BJ (cell line): ENCODE results near the gene HOXC10. TPM values are rescaled to one million over a fixed set of nuclear protein-coding genes. Genes with fewer than 3 reads are reported as not detected.
A peak's percentile ranks its signal among the peaks of the same experiment; 100 is the strongest.

Experiments used
- CTCF ChIA-PET: fragments of 350-600 bp; formaldehyde crosslinking; extraction: SDS; loops from one replicate; lab custom pipeline; 2021; ENCODE audit warnings: antibody characterized with exemption, inconsistent platforms; lab: Yijun Ruan, JAX
- POLR2A ChIA-PET: fragments of 300-600 bp; sonication (Branson Sonifier 250); formaldehyde crosslinking; extraction: SDS; loops from one replicate; lab custom pipeline; 2021; ENCODE audit warnings: antibody characterized with exemption; lab: Charles Lee
- DNase-seq: peaks from one replicate; pipeline ENCODE4 v3.0.0-alpha.2; 2011; ENCODE audit warnings: low read depth
- H3K27me3 ChIP-seq: 2 replicates; pipeline ENCODE4 v1.6.0; 2011; ENCODE audit warnings: low read length; ENCODE audit not compliant: control insufficient read depth, insufficient read depth
- H3K36me3 ChIP-seq: 2 replicates; pipeline ENCODE4 v1.5.1; 2011; ENCODE audit warnings: low read length; ENCODE audit not compliant: control insufficient read depth, insufficient read depth
- H3K4me3 ChIP-seq: 2 replicates; pipeline ENCODE4 v1.5.1; 2011; ENCODE audit warnings: low read depth, mild to moderate bottlenecking, control low read depth, low read length
- polyA plus RNA-seq: library from polyadenylated mRNA; depleted of rRNA; stranded (reverse); fragments of >200 nt; gene quantifications from 2 replicates; pipeline ENCODE4 v1.2.3, GENCODE V29; 2011
- TF ChIP-seq, protein P1 (sequence below): IDR thresholded peaks from 2 replicates; pipeline ENCODE4 v1.5.1; 2011; ENCODE audit warnings: low read depth, mild to moderate bottlenecking, control low read depth, inconsistent platforms, low read length, moderate library complexity; ENCODE audit not compliant: insufficient read depth

Gene HOXC10
- polyA plus RNA-seq, 1 experiment = 13.9 TPM

GRCh38 chr12:53961025-53961761, 23.8 kb upstream of the HOXC10 start:
- no peak for DNase-seq
- TF ChIP-seq, protein P1, sequence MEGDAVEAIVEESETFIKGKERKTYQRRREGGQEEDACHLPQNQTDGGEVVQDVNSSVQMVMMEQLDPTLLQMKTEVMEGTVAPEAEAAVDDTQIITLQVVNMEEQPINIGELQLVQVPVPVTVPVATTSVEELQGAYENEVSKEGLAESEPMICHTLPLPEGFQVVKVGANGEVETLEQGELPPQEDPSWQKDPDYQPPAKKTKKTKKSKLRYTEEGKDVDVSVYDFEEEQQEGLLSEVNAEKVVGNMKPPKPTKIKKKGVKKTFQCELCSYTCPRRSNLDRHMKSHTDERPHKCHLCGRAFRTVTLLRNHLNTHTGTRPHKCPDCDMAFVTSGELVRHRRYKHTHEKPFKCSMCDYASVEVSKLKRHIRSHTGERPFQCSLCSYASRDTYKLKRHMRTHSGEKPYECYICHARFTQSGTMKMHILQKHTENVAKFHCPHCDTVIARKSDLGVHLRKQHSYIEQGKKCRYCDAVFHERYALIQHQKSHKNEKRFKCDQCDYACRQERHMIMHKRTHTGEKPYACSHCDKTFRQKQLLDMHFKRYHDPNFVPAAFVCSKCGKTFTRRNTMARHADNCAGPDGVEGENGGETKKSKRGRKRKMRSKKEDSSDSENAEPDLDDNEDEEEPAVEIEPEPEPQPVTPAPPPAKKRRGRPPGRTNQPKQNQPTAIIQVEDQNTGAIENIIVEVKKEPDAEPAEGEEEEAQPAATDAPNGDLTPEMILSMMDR = peak; percentile 17; the same call in 1 of the 2 replicates
- no peak overlapping the region for H3K4me3 ChIP-seq
- CTCF ChIA-PET = interaction anchor here (0.8 to 1.3 kb wide), 4 partner anchors 12 to 218 kb away, joined by 3 to 4 read pairs (median 3); partner anchors contain the start of genes HOTAIR and HOXC11
- peaks cover 12% of the 10 kb centered on the region for H3K27me3 ChIP-seq
- POLR2A ChIA-PET = interaction anchor here (1.0 kb wide), 1 partner anchor 209 kb away, joined by 4 read pairs; no protein-coding TSS in a partner anchor
- H3K36me3 ChIP-seq = no peaks in the 10 kb centered on the region

GRCh38 chr12:53963005-53963404, 21.9 kb upstream of the HOXC10 start:
- peak overlapping the region; percentile 18; the same call in 1 of the 2 replicates for H3K4me3 ChIP-seq
- ChIA-PET POLR2A (interaction anchor here (0.6 kb wide), 1 partner anchor 180 kb away, joined by 4 read pairs; no protein-coding TSS in a partner anchor), CTCF (interaction anchor here (1.4 to 2.0 kb wide), 5 partner anchors 22 to 245 kb away, joined by 3 to 5 read pairs (median 4); partner anchors contain the start of gene HOXC10)
- no peak for DNase-seq
- TF ChIP-seq, protein P1 = no peak
- H3K27me3 ChIP-seq = peaks cover 5% of the 10 kb centered on the region
- no peaks in the 10 kb centered on the region for H3K36me3 ChIP-seq

DNA sequence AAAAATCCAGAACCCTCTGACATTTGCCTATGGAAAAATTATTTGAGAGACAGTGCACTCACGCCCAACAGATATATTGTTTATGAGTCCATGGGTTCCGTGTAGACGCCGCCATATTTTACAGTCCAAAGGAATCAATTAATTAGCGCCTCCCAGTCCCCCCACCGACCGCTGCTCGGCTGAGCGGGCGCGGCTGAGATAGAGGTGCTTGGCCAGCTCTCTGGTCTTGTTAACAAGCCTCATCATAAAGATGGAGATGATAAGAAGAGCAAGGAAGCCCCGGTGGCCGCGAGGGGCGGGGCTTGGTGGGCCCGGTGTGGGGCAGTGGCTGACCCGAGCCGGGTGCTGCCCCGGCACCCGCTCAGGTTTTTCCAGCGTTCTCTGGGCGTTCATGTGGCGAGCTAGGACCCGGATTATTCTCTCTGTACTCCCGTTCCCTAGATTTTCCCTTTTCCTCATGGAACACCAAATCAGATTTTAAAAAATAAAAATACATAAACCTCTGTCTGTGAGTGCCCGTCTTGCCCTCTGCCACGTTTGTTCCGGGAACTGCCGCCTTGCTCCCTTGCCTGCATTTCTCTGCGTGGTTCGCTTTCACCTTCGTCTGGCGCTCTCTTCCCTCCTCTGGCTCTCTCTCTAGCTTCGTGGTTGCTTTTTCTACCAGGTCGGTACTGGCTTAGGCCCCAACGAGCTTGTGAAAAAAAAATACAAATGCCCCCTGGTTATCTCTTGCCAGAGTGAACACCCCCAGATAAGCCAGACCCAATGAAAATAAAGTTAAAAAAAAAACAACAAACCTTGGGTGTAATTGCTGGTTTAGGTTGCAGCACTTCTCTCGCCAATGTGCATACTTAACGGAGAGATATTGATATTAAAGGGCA, 21.3 kb upstream of the HOXC10 start:
- no peak for DNase-seq
- CTCF ChIA-PET = interaction anchor here (1.1 to 2.0 kb wide), 6 partner anchors 21 to 244 kb away, joined by 3 to 6 read pairs (median 4); partner anchors contain the start of gene HOXC10
- POLR2A ChIA-PET = no interaction called here
- no peaks in the 10 kb centered on the region for H3K36me3 ChIP-seq
- peak overlapping the region; percentile 18 for H3K4me3 ChIP-seq
- peaks cover 2% of the 10 kb centered on the region for H3K27me3 ChIP-seq
- TF ChIP-seq, protein P1 = no peak

DNA sequence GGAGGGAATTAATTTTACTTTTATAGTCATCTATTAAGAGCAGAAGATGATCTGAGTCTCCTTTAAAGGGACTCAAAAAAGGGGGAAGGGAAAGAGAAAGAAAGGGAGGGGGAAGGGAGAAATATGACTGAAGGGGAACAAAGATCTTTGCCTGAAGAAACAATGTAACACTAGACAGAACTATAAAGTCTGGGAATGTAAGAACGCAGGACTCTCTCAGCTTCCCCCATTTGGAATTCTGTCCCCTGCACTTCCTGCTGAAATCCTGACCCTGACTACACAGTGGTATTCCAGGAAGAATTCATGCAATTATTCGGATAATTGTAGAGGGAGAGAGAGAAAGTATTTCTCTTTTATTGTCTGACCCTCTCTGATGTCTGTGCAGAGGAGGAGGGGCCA, 20.6 kb upstream of the HOXC10 start:
- H3K4me3 ChIP-seq = peak overlapping the region; percentile 18
- TF ChIP-seq, protein P1 = no peak
- H3K27me3 ChIP-seq = no peaks in the 10 kb centered on the region; the same call in 1 of the 2 replicates
- POLR2A ChIA-PET = interaction anchor here (0.6 kb wide), 1 partner anchor 18 kb away, joined by 4 read pairs; no protein-coding TSS in a partner anchor
- CTCF ChIA-PET = interaction anchor here (0.9 to 2.0 kb wide), 4 partner anchors 21 to 228 kb away, joined by 3 to 6 read pairs (median 4); partner anchors contain the start of gene HOXC10
- DNase-seq = no peak
- no peaks in the 10 kb centered on the region for H3K36me3 ChIP-seq
